T-helper 1 cell (primary cell): ENCODE measurements around the gene ASTL.
"Not testable (repeated sequence)": the region's sequence is repeated elsewhere in the genome, so short reads cannot be mapped to it uniquely, and the experiment has no call there.

ENCODE experiments used
- DNase-seq, 5 donors: peaks; one replicate each; pipeline ENCODE4 v3.0.0-alpha.2; 2012 to 2020
- total RNA-seq, 4 donors: gene quantifications; one replicate each; lab custom pipeline; 2026; lab: John Stamatoyannopoulos, UW

Gene ASTL
- total RNA-seq = 19.4 to 146 (median 55.9) reads per million in 4 donors

GRCh38 chr2:96138179-96139145 lies at the start of gene ASTL:
ASTL (minus strand) TSS chr2:96138502; CDS start chr2:96138436, 66 bp downstream.
- peak in 4 of 5 donors; percentile 51 to 62 (median 57) for DNase-seq

- DNase-seq = no peak
Measured at GRCh38 chr2:96186562-96186961, 48.3 kb upstream of the ASTL start.

GRCh38 chr2:96185516-96185915 lies 47.2 kb upstream of the ASTL start:
- no peak for DNase-seq

GRCh38 chr2:96184989-96185388 lies 46.7 kb upstream of the ASTL start:
- no peak for DNase-seq

GRCh38 chr2:96184188-96184587 lies 45.9 kb upstream of the ASTL start:
- DNase-seq = no peak

GRCh38 chr2:96181529-96181928 lies 43.2 kb upstream of the ASTL start:
- no peak for DNase-seq

- no peak for DNase-seq
Measured at GRCh38 chr2:96180521-96180920, 42.2 kb upstream of the ASTL start.

GRCh38 chr2:96180002-96180401 lies 41.7 kb upstream of the ASTL start:
- DNase-seq = no peak

- no peak for DNase-seq
Measured at GRCh38 chr2:96176661-96177060, 38.4 kb upstream of the ASTL start.

- no peak for DNase-seq
Measured at GRCh38 chr2:96175951-96176350, 37.6 kb upstream of the ASTL start.

GRCh38 chr2:96174251-96175144 lies 36.2 kb upstream of the ASTL start:
- DNase-seq = peak; percentile 61 to 79 (median 74)

GRCh38 chr2:96171831-96172230 lies 33.5 kb upstream of the ASTL start:
- no peak for DNase-seq

GRCh38 chr2:96170626-96171025 lies 32.3 kb upstream of the ASTL start:
- no peak for DNase-seq

- no peak for DNase-seq
Measured at GRCh38 chr2:96169868-96170507, 31.7 kb upstream of the ASTL start.

GRCh38 chr2:96167407-96168013 lies 29.2 kb upstream of the ASTL start:
- DNase-seq = no peak

- DNase-seq = peak in 3 of 5 donors; percentile 31 to 89 (median 44)
Measured at GRCh38 chr2:96164459-96165184, 26.3 kb upstream of the ASTL start.

- DNase-seq = peak in 3 of 5 donors; percentile 39 to 64 (median 49)
Measured at GRCh38 chr2:96163768-96164429, 25.6 kb upstream of the ASTL start.

GRCh38 chr2:96163415-96163767 lies 25.1 kb upstream of the ASTL start:
- no peak for DNase-seq

- DNase-seq = peak in 1 of 5 donors; percentile 41
Measured at GRCh38 chr2:96161898-96162297, 23.6 kb upstream of the ASTL start.

- DNase-seq = not testable (repeated sequence)
Measured at GRCh38 chr2:96160366-96160765, 22.1 kb upstream of the ASTL start.
